HG02610 (cell line): Measurements from ENCODE around the gene TAF10.

ENCODE experiments used
- ATAC-seq: cut with Tn5 transposase; IDR thresholded peaks from one replicate; pipeline ENCODE4 v1.9.1; 2021; ENCODE audit warnings: mild to moderate bottlenecking, moderate library complexity; ENCODE audit not compliant: unreplicated experiment

TAF10 gene

DNA sequence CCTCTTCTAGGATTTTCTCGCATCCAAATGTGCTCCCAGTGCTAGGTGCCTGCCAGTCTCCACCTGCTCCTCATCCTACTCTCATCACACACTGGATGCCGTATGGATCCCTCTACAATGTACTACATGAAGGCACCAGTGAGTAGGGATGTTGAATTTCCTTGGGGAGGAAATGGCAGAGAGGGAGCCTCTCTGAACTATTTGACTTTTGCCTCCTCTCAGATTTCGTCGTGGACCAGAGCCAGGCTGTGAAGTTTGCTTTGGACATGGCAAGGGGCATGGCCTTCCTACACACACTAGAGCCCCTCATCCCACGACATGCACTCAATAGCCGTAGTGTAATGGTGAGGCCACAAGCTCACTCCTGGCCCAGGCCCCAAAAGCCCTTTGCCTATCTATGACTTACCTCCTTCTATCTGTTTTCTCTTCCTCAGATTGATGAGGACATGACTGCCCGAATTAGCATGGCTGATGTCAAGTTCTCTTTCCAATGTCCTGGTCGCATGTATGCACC lies 2.5 kb downstream of the TAF10 start:
- no peak for ATAC-seq

DNA sequence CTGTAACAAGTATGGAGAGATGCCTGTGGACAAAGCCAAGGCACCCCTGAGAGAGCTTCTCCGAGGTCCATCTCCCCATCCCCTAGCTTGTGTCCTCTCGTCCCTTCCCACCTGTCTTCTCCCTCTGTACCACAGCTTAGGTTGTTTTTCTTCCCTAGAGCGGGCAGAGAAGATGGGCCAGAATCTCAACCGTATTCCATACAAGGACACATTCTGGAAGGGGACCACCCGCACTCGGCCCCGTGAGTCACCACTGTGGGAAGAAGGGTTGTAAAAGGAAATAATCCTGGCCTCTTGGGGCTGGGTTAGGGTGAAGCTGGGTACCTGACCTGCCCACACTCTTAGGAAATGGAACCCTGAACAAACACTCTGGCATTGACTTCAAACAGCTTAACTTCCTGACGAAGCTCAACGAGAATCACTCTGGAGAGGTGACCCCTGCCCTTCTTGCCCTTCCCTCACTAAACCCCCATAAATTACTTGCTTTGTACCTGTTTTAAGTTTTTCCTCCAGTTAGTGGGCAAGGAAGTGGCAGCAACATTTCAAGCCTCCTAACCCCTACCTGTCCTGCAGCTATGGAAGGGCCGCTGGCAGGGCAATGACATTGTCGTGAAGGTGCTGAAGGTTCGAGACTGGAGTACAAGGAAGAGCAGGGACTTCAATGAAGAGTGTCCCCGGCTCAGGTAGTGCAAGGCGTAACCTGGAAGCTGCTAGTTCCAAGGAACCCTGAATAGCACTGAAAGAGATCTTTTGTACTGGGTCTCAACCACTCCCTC lies 3.1 kb downstream of the TAF10 start:
- ATAC-seq, result no peak

DNA sequence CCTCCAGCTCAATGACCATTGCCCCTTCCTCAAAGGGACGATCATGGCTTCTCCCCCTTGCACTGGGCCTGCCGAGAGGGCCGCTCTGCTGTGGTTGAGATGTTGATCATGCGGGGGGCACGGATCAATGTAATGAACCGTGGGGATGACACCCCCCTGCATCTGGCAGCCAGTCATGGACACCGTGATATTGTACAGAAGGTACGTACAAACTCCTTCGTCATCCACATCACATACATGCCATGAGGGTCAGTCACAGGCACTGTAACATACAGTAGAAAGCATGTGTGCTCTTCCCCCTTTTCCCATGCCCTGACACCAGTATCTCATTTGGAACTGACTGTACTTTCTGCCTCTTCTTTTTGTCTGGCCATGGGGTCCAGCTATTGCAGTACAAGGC lies 4.0 kb downstream of the TAF10 start:
- ATAC-seq, result no peak

DNA sequence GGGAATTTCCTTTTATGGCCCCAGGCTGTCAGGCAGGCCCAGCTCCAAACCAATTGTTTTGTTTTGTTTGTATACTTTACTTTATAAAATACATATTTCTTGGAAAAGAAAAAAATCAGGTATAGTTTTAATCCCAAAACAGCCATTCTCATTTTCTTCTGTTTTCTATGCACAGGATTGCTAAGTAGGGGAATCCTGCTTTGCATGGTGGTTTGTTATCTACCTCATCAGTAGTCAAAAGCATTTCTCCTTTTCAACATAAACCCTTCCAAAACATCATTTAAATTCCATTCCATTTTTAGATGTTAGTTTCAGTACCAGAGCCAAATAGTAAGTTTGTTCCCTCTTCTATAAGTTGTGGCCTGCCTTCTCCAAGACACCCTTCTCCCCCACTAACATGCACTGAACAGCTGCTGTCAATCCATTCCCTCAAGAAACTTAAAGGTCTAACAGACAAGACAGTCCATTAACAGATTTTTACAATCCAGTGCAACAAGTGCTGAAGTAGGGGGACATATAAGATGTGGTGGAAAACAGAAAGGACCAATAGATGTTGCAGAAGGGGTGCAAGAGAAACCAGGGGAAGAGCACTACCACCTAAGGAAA lies 4.7 kb downstream of the TAF10 start:
- ATAC-seq, result peak; percentile 5

DNA sequence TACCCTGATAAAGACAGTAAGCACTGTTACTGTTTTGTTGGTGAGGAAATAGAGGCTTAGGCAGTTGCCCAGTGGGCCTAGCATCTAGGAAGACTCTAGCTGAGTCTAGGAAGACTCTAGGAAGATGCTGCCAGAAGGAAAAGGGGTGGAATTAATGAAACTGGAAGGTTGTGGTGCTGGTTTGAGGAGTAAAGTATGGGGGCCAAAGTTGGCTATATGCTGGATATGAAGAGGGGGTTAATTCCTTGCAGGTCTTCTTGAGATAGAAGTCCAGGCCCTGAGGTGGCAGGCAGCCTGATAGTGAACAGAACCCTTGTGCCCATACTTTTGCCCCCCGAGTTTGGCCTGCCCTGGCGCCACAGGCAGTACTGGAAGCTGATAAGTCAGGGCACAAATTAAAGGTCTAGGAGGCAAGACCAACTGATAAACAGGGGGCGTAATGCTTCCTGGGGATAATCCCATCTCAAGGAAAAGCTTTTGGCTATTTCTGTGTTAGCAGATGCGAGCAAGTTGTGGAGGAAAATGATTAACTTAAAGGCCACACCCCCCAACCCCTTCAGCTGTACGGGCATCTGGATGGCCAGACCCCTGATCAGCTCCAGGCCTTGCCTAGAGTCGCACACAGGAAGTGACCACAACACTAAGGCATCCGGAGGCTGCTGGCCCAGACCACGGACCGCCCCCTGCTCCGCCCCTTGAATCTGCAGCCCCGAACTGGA lies 5.4 kb downstream of the TAF10 start:
- ATAC-seq, result peak; percentile 39

DNA sequence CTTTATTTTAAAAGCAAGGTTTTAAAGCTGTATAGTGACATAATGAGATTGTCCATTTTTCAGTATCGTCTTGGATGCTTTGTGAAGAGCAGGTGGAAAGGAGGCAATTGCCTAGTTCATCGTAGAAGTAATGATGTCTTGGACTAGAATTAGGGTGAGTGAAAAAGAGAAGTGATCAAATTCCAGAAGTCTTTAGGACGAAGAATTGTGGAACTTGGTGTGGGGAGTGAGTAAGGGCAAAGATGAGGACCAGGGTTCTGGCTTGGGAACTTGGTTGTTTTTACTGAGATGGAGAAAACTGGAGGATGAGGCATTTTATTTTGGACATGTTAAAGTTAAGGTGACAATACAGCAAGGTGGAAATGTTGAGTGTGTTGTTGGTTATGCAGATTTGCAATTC lies 7.2 kb downstream of the TAF10 start:
- ATAC-seq, result no peak

DNA sequence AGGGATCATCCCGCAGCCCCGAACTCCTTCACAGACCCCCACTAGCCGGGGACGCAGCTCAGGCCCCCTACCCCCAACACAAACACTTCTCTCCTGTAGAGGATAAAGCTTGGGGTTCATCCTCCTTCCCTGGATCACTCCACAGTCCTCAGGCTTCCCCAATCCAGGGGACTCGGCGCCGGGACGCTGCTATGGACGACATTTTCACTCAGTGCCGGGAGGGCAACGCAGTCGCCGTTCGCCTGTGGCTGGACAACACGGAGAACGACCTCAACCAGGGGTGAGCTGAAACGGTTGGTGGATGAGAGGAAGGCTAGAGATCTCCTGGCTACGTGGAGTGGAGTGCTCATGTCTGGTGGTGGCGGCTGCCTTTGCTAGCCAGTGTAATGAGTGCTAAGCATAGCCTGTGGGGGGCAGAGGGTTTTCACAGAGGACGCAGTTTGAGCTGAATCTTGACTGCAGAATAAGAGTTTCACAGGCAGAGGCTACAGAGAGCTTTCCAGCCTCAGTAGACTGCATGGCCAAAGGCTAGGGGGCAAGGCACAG lies 7.9 kb downstream of the TAF10 start:
- ATAC-seq, result peak; percentile 29

DNA sequence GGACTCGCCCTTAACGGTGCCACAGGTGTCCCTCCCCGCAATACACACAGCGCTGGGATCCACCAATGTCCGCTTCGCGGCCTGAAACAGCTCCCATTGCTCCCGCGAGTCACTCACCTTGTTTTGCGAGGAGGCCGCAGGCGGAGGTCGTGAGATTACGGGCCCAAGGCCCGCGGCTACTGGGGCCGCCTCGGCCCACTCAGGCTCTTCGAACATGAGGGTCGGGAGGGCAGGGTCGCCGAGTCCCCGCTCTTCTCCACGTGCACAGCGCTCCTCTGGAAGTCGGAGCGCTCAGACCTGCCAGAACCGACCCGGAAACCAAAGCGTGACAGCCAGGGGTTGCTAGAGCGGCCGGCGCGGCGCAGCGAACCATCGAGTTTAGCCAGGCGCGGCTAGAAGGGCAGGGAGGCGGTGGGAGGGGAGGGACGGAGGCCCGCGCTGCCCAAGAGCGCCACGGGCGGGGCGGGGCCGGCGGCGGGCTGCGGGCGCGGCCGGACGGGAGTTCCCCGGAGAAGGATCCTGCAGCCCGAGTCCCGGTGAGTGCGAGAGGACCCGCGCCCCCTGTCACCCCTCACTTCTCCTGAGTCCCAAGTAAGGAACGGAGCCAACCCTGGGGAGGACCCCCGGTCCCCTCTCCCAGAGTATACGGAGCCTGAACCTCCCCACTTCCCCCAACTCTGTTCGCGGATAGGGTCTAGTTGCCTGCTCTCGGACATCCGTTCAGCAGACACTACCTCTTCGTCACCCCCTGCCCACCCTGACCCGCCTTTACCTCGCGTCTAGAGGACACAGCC lies 8.5 kb downstream of the TAF10 start, which contains the start of the genes ILK and RRP8:
Gene ILK (plus strand): TSS at position 488 of the 794 bp plus-strand sequence. CDS start 498 bp downstream, outside the sequence.
Gene RRP8 (minus strand): TSS at position 330 of the 794 bp plus-strand sequence. CDS start 114 bp downstream, at position 216.
- peak; percentile 75 for ATAC-seq

DNA sequence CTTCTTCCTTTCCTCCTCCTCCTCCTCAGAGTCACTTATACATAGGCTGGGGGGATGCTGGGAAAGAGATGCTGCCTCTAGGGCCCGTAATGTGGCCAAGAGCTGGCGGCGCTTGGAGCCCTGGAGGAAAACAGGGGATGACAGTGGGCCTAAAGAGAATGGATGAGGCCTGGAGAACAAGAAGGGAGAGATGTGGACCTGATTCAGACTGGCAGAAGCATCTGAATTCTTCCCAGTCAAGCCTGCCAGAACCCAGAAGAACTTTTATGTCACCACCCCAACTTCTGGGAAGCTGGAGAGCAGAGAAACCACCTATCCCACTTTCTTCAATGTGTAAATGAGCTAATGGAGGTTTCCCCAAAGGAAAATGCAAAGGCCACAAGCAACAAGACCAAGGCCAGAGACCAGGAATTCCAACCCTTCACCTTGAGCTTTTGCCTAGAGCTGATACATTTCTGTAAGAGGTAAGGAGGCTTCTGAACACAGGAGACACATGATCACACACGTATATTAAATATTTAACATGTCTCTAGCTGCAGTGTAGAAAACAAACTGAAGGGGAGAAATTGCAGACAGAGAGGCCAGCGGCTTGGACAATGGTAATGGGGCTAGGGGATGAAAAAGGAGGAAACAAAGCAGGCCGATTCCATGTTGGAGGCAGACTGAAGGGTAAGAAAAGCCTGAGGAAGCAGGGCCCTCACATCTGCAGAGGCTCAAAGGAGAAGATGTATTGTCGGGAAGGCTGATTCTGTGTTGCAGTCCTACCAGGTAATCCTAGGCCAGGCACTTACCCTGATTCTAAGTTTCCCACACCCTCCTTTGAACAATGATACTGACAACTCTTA lies 9.7 kb downstream of the TAF10 start:
- no peak for ATAC-seq

DNA sequence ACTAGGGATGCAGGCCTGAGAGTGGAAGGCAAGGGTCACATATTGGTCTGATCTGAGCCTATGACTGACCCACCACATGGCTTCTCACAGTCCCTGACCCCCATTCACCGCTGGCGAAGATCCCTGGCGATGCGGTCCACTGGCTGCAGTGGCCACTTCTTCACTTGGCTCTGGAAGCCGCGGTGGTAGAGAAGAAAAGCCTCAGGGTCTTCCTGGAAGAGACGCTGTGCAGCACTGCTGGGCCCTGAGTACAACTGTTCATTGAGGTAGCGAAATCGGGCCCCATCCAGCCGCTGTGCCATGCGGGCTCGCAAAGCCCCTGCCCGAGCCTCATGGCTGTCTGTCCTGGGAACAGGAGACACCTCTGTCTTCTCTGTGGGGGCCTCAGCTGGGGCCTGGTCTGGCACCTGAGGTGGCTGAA lies 11.0 kb downstream of the TAF10 start:
- no peak for ATAC-seq

DNA sequence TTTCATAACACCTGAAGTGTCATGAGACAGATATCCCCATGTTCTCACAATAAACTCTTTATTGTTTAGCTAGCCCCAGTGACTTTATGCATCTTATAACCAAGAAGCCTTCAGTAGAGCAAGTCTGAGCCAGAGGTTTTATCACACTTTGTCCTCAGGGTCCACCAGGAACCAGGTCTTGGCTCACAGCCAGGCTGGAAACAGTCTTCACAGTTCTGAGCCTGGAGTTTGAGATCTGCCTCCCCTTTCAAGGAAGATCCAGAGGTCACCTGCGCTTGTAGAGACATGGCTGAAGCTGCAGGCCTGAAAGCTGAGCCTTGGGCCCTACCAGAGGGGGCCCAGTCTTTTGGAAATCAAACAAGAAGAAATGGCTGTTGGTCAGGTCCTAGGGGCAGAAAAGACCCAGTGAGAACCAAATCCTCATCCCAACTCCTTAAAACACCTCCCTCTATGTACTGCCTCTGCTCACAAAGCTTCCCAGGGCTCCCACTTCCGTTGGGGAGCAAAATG lies 12.1 kb downstream of the TAF10 start:
- no peak for ATAC-seq

DNA sequence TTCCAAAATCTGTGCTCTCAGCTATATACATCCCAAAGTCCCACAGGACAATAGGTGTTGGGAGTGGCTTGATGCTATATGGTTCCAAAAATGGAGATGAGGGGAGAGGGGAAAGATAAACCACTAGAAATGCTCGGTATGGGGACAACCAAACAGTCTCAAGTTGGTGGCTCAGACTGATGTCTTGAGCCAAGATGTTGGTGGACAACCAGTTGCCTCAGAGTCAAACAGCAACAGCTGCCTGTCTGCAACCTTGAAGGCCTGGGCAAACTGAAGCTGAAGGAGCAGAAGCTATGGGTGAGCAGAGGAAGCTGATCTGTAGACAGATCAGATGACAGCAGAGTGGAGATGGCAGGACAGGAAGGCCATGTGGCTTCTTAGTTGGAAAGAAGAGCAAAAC lies 12.6 kb downstream of the TAF10 start:
- no peak for ATAC-seq

DNA sequence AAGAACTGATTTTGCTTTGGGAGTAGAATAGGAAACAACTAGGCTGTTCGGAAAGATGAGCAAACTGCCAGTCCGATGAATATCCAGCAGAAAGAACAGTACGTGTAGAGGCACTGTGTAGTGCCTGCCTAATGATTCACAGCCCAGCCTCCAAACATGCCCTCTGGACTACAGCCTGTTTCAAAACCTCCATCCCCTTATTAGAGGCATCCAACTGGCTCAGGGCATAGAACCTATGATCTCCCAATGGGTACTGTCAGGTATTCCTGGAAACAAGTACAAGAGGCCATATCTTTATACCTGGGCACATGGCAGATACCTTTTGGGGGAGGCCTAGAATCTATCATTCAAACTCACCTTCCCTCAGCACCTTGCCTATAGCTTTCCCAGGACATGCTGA lies 13.5 kb downstream of the TAF10 start:
- ATAC-seq, result no peak

DNA sequence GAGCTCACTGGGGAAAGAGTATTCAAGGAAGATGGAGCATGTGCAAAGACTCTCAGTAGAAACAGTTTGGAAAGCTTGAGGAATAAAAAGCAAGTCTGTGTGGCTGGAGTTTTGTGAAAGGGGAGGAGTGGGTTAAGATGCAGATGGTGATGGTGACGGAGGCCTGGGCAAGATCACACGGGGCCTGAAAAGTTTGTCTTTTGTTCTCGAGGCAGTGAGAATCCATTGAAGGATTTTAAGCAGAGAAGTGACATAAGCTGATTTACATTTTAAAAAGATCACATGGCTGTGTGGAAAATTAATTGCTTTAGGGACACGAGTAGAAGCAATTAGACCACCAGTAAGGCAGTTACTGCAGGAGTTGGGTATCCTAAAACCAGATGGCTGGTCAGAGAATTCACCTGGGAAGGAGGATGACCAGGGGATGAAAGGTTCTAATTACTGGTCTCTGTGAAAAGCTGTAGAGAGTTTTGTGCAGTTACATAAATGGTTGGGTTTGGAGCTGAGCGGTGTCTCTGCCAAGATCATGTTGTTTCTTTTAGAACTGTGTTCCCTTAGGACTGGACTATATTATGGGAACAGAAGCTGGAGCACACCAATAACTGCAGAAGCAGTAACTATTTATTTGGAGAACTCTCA lies 15.7 kb downstream of the TAF10 start:
- ATAC-seq, result no peak

DNA sequence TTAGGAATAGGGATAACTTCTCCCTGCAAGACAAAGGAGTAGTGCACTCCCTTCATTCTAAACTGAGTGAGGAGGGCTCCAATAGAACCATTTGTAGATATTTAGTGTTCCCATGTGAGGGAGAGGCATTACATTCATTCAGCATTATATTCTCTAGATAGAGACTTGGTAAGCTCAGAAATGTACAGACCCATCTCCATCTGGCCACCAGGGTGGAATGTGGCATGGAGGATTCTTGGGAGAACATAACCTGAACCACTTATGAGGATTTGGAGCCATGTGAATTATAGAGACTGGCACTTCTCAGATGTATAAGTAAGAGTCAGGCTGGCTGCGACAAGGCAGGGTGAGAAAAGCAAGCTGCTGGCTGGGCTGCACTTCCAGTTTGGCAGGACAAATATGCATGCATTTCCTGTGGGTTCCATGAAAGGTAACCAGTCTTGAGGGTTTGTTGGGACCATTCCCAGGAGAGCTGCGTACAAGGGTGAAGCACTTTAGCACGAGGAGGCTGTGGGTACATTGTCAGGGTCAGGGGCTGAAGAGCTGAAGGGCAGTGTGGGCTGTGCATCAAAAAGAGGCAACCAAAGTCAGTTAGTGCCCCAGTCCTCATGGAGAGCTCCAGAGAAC lies 17.8 kb downstream of the TAF10 start:
- no peak for ATAC-seq

DNA sequence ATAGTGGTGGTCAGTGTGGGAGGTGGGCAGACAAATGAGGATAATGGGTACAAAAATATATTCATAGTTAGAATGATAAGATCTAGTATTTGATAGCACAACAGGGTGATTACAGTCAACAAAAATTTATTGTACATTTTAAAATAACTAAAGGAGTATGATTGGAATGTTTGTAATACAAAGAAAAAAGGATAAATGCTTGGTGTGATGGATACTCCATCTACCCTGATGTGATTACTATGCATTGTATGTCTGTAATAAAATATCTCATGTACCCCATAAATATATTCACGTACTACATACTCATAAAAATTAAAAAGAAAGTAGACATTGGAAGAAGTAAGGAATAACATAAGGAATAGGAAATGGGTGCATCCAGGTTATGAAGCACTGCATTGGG lies 24.0 kb downstream of the TAF10 start:
- no peak for ATAC-seq

DNA sequence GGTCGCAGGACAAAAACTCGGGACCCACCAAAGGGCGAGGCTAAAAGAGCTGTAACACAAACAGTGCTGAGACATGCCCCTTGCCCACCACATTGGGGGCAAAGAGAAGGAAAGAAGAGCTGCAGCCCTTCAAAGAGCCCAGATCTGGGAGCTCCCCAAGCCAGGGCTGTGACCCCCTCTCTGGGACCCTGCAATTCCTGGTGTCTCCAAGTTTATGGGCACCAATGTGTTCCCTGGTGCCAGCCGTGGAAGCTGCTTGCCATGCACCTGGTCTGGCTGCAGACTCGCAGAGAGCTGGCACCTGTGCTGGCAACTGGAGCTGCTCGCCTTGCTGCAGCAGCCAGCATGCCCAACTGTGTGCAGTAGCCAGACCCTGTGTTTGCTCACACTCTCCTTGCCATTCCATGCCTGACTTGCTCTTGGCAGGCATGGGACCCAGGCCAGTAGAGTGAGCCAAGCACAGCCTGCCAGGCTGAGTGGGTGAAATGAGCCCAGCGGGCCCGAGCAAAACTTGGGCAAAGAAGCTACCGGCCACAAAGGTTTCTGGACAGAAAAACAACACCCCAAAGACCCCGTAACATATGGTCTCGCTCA lies 24.6 kb downstream of the TAF10 start:
- ATAC-seq, result no peak
